Skin of body (tissue), 2 donors: Measurements from ENCODE around the gene ADGRD1. TPM values are rescaled to one million over a fixed set of nuclear protein-coding genes. Genes with fewer than 3 reads are reported as not detected.
"Not testable (repeated sequence)": the region's sequence is repeated elsewhere in the genome, so short reads cannot be mapped to it uniquely, and the experiment has no call there.

Experiments used
- DNase-seq: peaks from one replicate; lab custom pipeline; 2025; lab: John Stamatoyannopoulos, UW
- total RNA-seq: library from RNA; depleted of rRNA; stranded (reverse); fragments of >200 nt; gene quantifications from one replicate; pipeline ENCODE4 v1.2.3, GENCODE V29; 2014

ADGRD1 gene
- total RNA-seq, 1 donor from 2014 or later = 7.3 TPM

DNA sequence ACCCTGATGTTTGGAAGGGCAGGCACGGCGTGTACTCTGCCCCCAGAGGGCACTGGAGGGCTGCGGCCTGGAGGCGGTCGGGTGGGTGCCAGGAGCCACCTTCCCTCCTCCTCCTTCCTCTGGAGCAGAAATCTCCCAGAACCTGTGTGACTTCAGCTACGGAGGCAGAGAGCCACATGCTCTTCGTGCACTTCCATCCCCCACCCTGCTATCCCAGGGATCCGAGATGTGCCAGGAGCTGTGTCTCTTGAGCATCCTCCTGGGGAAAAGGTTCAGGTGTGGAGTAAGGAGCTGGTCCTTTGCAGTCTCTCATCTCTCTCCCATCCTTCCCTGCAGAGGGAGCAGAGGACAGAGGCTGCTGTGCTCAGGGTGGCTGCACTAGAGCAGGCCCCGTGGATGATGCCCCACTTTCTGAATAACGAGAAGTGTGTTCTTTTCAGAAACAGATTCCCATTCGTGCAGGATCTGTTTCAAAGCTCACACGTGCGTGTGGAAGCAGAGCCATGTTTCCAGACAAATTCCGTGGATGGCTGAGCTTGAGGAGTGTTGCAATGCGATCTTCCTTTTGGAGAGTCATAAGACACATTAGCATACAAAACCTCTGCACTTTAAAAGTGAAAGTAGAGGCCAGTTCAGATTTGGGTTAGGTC, 162.9 kb downstream of the ADGRD1 start:
- peak; percentile 79 for DNase-seq

GRCh38 chr12:131117438-131118245, 163.9 kb downstream of the ADGRD1 start:
- no peak for DNase-seq

GRCh38 chr12:131118371-131118770, 164.7 kb downstream of the ADGRD1 start:
- no peak for DNase-seq

GRCh38 chr12:131119345-131119744, 165.6 kb downstream of the ADGRD1 start:
- DNase-seq = not testable (repeated sequence)

GRCh38 chr12:131119936-131120335, 166.2 kb downstream of the ADGRD1 start:
- no peak for DNase-seq

DNA sequence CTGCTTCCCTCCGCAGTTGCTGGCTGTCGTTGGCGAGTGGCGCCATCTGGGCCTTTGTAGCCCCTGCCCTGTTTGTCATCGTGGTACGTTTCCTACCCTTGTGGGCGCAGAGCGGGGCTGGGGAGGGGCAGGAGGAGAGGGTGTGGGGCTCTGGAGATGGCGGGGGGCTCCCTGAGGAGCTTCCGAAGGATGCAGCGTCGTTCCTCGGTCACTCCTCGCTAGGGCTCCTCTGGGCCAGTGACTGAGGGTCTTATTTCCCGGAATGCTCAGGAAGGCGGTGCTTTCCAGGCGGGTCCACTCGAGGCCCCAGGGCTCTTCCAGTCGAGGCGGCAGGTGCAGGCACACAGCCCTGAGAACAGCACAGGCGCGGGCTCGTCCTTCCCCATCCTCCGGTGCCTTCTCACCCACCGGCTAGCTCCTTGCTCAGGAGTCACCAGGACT, 167.1 kb downstream of the ADGRD1 start:
- DNase-seq = no peak

GRCh38 chr12:131121705-131122405, 168.1 kb downstream of the ADGRD1 start:
- DNase-seq = no peak

DNA sequence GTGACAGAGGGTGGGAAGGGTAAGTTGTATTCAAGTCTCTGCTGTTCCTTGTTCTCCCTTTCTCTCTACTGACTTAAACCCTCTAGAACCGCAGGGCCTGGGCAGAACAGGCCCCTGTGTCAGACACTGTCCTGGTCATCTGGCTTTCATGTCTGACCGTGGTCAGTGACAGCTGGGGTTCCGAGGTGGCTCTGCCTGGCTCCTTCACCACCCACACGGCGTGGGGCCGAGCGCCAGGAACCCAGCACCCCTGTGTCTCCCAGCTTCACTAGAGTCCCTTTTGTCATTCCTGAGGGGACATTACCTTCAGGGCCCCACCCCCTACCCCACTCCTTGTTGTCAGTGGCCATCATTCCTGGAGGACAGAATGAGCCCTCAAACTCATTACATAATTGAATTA, 168.9 kb downstream of the ADGRD1 start:
- DNase-seq = no peak

GRCh38 chr12:131123817-131124216, 170.1 kb downstream of the ADGRD1 start:
- DNase-seq = no peak

GRCh38 chr12:131124487-131125280, 171.0 kb downstream of the ADGRD1 start:
- DNase-seq = no peak

GRCh38 chr12:131126662-131127173, 173.0 kb downstream of the ADGRD1 start:
- no peak for DNase-seq

DNA sequence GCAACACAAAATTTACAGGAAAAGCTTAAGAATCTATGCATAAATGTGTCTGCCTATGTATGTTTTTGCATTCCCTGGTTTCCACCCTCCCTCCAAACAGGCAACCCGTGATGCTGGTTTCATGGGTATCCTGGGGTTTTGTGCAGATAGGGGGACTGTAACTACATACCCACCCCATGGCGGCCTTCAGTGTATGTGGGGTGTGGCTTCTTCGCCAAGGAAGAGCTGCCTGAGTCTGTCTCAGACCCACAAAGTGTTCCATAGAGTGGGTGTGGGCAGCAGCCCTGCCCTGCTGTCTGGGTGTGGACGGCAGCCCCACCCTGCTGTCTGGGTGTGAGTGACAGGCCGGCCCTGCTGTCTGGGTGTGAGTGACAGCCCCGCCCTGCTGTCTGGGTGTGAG, 174.8 kb downstream of the ADGRD1 start:
- DNase-seq = no peak

GRCh38 chr12:131128966-131129619, 175.4 kb downstream of the ADGRD1 start:
- not testable (repeated sequence) for DNase-seq

DNA sequence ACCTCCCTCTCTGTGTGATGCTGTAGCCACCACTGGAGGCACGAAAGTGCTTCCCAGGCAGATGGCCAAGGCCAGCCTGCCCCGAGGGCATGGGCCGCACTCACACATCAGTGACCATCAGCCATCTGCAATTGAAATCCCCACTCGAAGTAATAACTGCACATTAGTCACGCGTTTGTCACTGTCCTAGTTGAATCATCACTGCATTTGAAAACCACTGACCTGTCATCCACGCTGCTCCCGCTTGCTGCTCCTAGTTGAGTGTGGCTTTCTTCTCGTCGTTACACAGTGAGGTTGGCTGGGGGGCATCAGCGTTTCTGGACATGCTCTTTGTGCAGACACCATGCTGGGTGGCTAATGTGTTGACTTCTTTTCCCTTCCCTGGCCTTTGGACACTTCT, 176.1 kb downstream of the ADGRD1 start:
- no peak for DNase-seq

- no peak for DNase-seq
Observed at GRCh38 chr12:131130311-131130911, 176.7 kb downstream of the ADGRD1 start.

- DNase-seq = no peak
Observed at GRCh38 chr12:131131077-131131807, 177.5 kb downstream of the ADGRD1 start.

- no peak for DNase-seq
Observed at GRCh38 chr12:131131808-131132117, 178.1 kb downstream of the ADGRD1 start.

- DNase-seq = peak; percentile 51
Observed at GRCh38 chr12:131132118-131132892, 178.6 kb downstream of the ADGRD1 start.
